ENCODE results near the gene MAN2A2.
"Not testable (repeated sequence)": the region's sequence is repeated elsewhere in the genome, so short reads cannot be mapped to it uniquely, and the experiment has no call there.

Gene MAN2A2

GRCh38 chr15:90902040-90902839 lies 862 bp upstream of the MAN2A2 start:
- FAIRE-seq, result no peak
- peak; percentile 86 for DNase-seq (ENCODE audit: insufficient read length, low spot score)

- DNase-seq (ENCODE audit: insufficient read length, low spot score) (no peak), FAIRE-seq (no peak)
Observed at GRCh38 chr15:90903733-90904536, 833 bp downstream of the MAN2A2 start.

- DNase-seq (ENCODE audit: insufficient read length, low spot score), result no peak
- FAIRE-seq, result no peak
Observed at GRCh38 chr15:90904746-90905145, 1.6 kb downstream of the MAN2A2 start.

GRCh38 chr15:90905306-90906180 lies 2.4 kb downstream of the MAN2A2 start:
- no peak for DNase-seq (ENCODE audit: insufficient read length, low spot score)
- no peak for FAIRE-seq

- FAIRE-seq, result no peak
- DNase-seq (ENCODE audit: insufficient read length, low spot score), result no peak
Observed at GRCh38 chr15:90906181-90906849, 3.2 kb downstream of the MAN2A2 start.

GRCh38 chr15:90907051-90907660 lies 4.1 kb downstream of the MAN2A2 start:
- no peak for DNase-seq (ENCODE audit: insufficient read length, low spot score)
- no peak for FAIRE-seq

GRCh38 chr15:90907838-90908507 lies 4.9 kb downstream of the MAN2A2 start:
- no peak for FAIRE-seq
- DNase-seq (ENCODE audit: insufficient read length, low spot score), result no peak

- not testable (repeated sequence) for DNase-seq (ENCODE audit: insufficient read length, low spot score); FAIRE-seq
Observed at GRCh38 chr15:90909449-90909848, 6.3 kb downstream of the MAN2A2 start.

- DNase-seq (ENCODE audit: insufficient read length, low spot score) (no peak), FAIRE-seq (no peak)
Observed at GRCh38 chr15:90909976-90910375, 6.9 kb downstream of the MAN2A2 start.

GRCh38 chr15:90910441-90911301 lies 7.6 kb downstream of the MAN2A2 start:
- DNase-seq (ENCODE audit: insufficient read length, low spot score), result no peak
- FAIRE-seq, result no peak

- no peak for FAIRE-seq
- DNase-seq (ENCODE audit: insufficient read length, low spot score), result no peak
Observed at GRCh38 chr15:90911302-90911623, 8.2 kb downstream of the MAN2A2 start.

GRCh38 chr15:90911906-90912769 lies 9.0 kb downstream of the MAN2A2 start:
- no peak for DNase-seq (ENCODE audit: insufficient read length, low spot score)

GRCh38 chr15:90912770-90913075 lies 9.6 kb downstream of the MAN2A2 start:
- FAIRE-seq (no peak), DNase-seq (ENCODE audit: insufficient read length, low spot score) (no peak)

More at GRCh38 chr15:90911906-90912769, 9.0 kb downstream of the MAN2A2 start:
- no peak for FAIRE-seq

GRCh38 chr15:90913398-90913944 lies 10.4 kb downstream of the MAN2A2 start:
- no peak for FAIRE-seq
- no peak for DNase-seq (ENCODE audit: insufficient read length, low spot score)

- FAIRE-seq (no peak), DNase-seq (ENCODE audit: insufficient read length, low spot score) (no peak)
Observed at GRCh38 chr15:90914305-90915080, 11.4 kb downstream of the MAN2A2 start.

GRCh38 chr15:90915216-90915807 lies 12.2 kb downstream of the MAN2A2 start:
- no peak for DNase-seq (ENCODE audit: insufficient read length, low spot score)

More at GRCh38 chr15:90915216-90915807, 12.2 kb downstream of the MAN2A2 start:
- no peak for FAIRE-seq

Data from HTR-8/SVneo (cell line).